Spleen (tissue), 11 donors: ENCODE results near the gene SLC2A2. TPM values are rescaled to one million over a fixed set of nuclear protein-coding genes. Genes with fewer than 3 reads are reported as not detected.

Source experiments
- DNase-seq: peaks from one replicate; pipeline ENCODE4 v3.0.0-alpha.2; 2020
- H3K27ac ChIP-seq, 8 donors: fragments of 200-600 bp; sonication (generic) in 7 of 8; 1 replicate in 4 of 8; 2 replicates in 4 of 8; pipeline versions ENCODE4 v1.5.0 to v1.8.0; 2016 to 2021; ENCODE audit warnings: inconsistent platforms in 4 of 8, mild to moderate bottlenecking in 4 of 8, moderate library complexity in 1 of 8
- H3K27me3 ChIP-seq, 7 donors: fragments of 200-600 bp; sonication (generic) in 6 of 7; replicated peaks in 1 of 7; 1 replicate in 4 of 7; 2 replicates in 3 of 7; pipeline versions ENCODE4 v1.5.0 to v1.8.0; 2016 to 2021; ENCODE audit warnings: inconsistent platforms in 3 of 7, mild to moderate bottlenecking in 1 of 7
- H3K36me3 ChIP-seq, 6 donors: fragments of 200-600 bp; sonication (generic) in 5 of 6; 1 replicate in 4 of 6; 2 replicates in 2 of 6; pipeline versions ENCODE4 v1.5.0 to v1.8.0; 2016 to 2021; ENCODE audit warnings: inconsistent platforms in 2 of 6
- H3K4me1 ChIP-seq, 6 donors: fragments of 200-600 bp; sonication (generic) in 5 of 6; 1 replicate in 3 of 6; 2 replicates in 3 of 6; pipeline versions ENCODE4 v1.5.0 to v1.8.0; 2016 to 2021; ENCODE audit warnings: inconsistent platforms in 3 of 6
- H3K4me3 ChIP-seq, 8 donors: fragments of 200-600 bp; sonication (generic) in 7 of 8; 1 replicate in 4 of 8; 2 replicates in 4 of 8; pipeline versions ENCODE4 v1.5.0 to v1.8.0; 2016 to 2021; ENCODE audit warnings: inconsistent platforms in 4 of 8, mild to moderate bottlenecking in 4 of 8, moderate library complexity in 2 of 8
- H3K9me3 ChIP-seq, 8 donors: fragments of 200-600 bp; sonication (generic) in 7 of 8; 1 replicate in 4 of 8; 2 replicates in 4 of 8; pipeline versions ENCODE4 v1.5.0 to v1.8.0; 2016 to 2021; ENCODE audit warnings: inconsistent platforms in 4 of 8
- CTCF ChIP-seq, 11 experiments: fragments of 200-600 bp in 7 of 11; fragments of 450-650 bp in 4 of 11; sonication (generic) in 4 of 11; IDR thresholded peaks in 8 of 11; conservative IDR thresholded peaks in 3 of 11; 1 replicate in 7 of 11; 2 replicates in 4 of 11; pipeline versions ENCODE4 v1.4.0 to v1.8.0; 2016 to 2021; ENCODE audit warnings: antibody characterized with exemption in 11 of 11, inconsistent platforms in 4 of 11, mild to moderate bottlenecking in 1 of 11
- POLR2A ChIP-seq, 3 donors: fragments of 450-650 bp; IDR thresholded peaks; one replicate each; pipeline ENCODE4 v1.5.1; 2017; ENCODE audit warnings: antibody characterized with exemption in 3 of 3, mild to moderate bottlenecking in 1 of 3
- POLR2AphosphoS5 ChIP-seq, 3 donors: sonication (generic); formaldehyde crosslinking; IDR thresholded peaks; one replicate each; pipeline ENCODE4 v1.5.1; 2017; ENCODE audit warnings: antibody characterized with exemption in 3 of 3
- WGBS, 5 donors: extraction: QIAGEN DNeasy Blood & Tissue Kit in 3 of 5; methylation state at CpG; one replicate each; pipeline versions ENCODE4 v1.1.5 to v1.1.7; 2013 to 2018; 5-methylcytosine and 5-hydroxymethylcytosine counted together
- intact Hi-C: fragments of 100-400 bp; cut with DNase I; formaldehyde crosslinking; loops from one replicate; pipeline ENCODE4 v1.15.0; 2023; ENCODE audit warnings: low total_unique reads
- polyA plus RNA-seq, 3 donors: library from polyadenylated mRNA; stranded (reverse); fragments of 200-250 nt; gene quantifications; one replicate each; pipeline ENCODE4 v1.2.1, GENCODE V29; 2013
- total RNA-seq, 7 donors: library from RNA; depleted of rRNA in 3 of 7; stranded (reverse); fragments of >200 nt in 3 of 7; fragmentation: NEBNext Ultra II Directional in 4 of 7; extraction: Animal tissue kit (Norgen Biotek cat#: 25700) in 4 of 7; gene quantifications; one replicate each; pipeline versions ENCODE4 v1.1.0 to v1.2.1, GENCODE V29; 2016 to 2021
- donor health status: healthy with polysubstance abuse.
- donor health status: DM: no; HTN: no; CAD: no; lungs with moderate emphysema.
- donor health status: DM: no; HTN: no; CAD: no.
- donor health status: Bipolar disorder and iron deficiency.
- donor health status: healthy.
- donor health status: DM: no; HTN: no; CAD: no.
- donor health status: DM: yes; HTN: yes; CAD: no.

SLC2A2 gene
- total and polyA plus RNA-seq, 10 donors = not detected

GRCh38 chr3:171021377-171021776 lies 5.1 kb downstream of the SLC2A2 start:
- WGBS, 5 donors = 69 to 93% (median 85%) methylated on average over 4 of the region's 4 CpGs
- no peaks in the 10 kb centered on the region for H3K36me3 ChIP-seq
- no peak overlapping the region for H3K4me3 ChIP-seq
- H3K4me1 ChIP-seq = no peaks in the 10 kb centered on the region
- TF ChIP-seq CTCF (IDR thresholded peaks at IDR 0.05 in 8 of 11, conservative IDR thresholded peaks at IDR 0.05 in 3 of 11) = no peak
- no peak for TF ChIP-seq POLR2AphosphoS5 (IDR thresholded peaks at IDR 0.05)
- no peak for TF ChIP-seq POLR2A (IDR thresholded peaks at IDR 0.05)
- DNase-seq = no peak
- H3K27ac ChIP-seq = no peak overlapping the region
- peaks cover 0 to 4% (median 0%) of the 10 kb centered on the region in 7 donors for H3K27me3 ChIP-seq
- intact Hi-C loops = no loop called here
- no peaks in the 10 kb centered on the region for H3K9me3 ChIP-seq

GRCh38 chr3:171018156-171018935 lies 8.2 kb downstream of the SLC2A2 start:
- Histone ChIP-seq H3K27me3 (peaks cover 0 to 4% (median 0%) of the 10 kb centered on the region in 7 donors), H3K4me1 (no peaks in the 10 kb centered on the region), H3K36me3 (no peaks in the 10 kb centered on the region), H3K27ac (no peak overlapping the region), H3K9me3 (no peaks in the 10 kb centered on the region), H3K4me3 (no peak overlapping the region)
- intact Hi-C loops = no loop called here
- no peak for DNase-seq
- WGBS, 5 donors = 57 to 67% (median 64%) methylated on average over 6 of the region's 6 CpGs
- TF ChIP-seq POLR2A (IDR thresholded peaks at IDR 0.05) = no peak
- TF ChIP-seq CTCF (IDR thresholded peaks at IDR 0.05 in 8 of 11, conservative IDR thresholded peaks at IDR 0.05 in 3 of 11) = no peak
- no peak for TF ChIP-seq POLR2AphosphoS5 (IDR thresholded peaks at IDR 0.05)

GRCh38 chr3:171013822-171014748 lies 12.4 kb downstream of the SLC2A2 start:
- 87 to 94% (median 90%) methylated on average over 5 of the region's 5 CpGs for WGBS, 5 donors

More at GRCh38 chr3:171013822-171014748, 12.4 kb downstream of the SLC2A2 start:
- H3K36me3 ChIP-seq = no peaks in the 10 kb centered on the region
- no peaks in the 10 kb centered on the region for H3K9me3 ChIP-seq
- no peak overlapping the region for H3K4me3 ChIP-seq
- H3K27ac ChIP-seq = no peak overlapping the region
- intact Hi-C loops = no loop called here
- no peak for DNase-seq
- TF ChIP-seq CTCF (IDR thresholded peaks at IDR 0.05 in 8 of 11, conservative IDR thresholded peaks at IDR 0.05 in 3 of 11) = no peak
- TF ChIP-seq POLR2A (IDR thresholded peaks at IDR 0.05) = no peak
- TF ChIP-seq POLR2AphosphoS5 (IDR thresholded peaks at IDR 0.05) = no peak
- H3K27me3 ChIP-seq = no peaks in the 10 kb centered on the region
- H3K4me1 ChIP-seq = no peaks in the 10 kb centered on the region
